ENCODE results near the gene DEFB125. TPM values are rescaled to one million over a fixed set of nuclear protein-coding genes. Genes with fewer than 3 reads are reported as not detected.
"Not testable (repeated sequence)": the region's sequence is repeated elsewhere in the genome, so short reads cannot be mapped to it uniquely, and the experiment has no call there.

Gene DEFB125
- total and polyA plus RNA-seq, 3 donors from 2014 or later, result 0.25 to 0.67 TPM; not detected in 1

DNA sequence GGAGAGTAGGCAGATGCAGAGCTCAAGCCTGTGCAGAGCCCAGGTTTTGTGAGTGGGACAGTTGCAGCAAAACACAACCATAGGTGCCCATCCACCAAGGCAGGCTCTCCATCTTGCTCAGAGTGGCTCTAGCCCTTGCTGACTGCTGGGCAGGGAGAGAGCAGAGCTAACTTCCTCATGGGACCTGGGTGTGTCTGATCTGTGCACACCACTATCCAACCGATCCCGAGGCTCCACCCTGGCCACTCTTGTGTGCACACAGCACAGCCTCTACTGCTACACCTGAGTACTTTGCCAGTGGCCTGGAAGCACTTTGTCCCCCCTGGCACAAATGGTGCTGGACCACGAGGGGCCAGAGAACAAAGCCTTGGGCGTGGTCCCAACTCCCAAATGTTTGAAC, 7.9 kb upstream of the DEFB125 start:
- 69 to 78% methylated on average over 4 of the region's 4 CpGs for WGBS, 2 donors
- Histone ChIP-seq H3K36me3 (ENCODE audit: low read depth, missing control alignments) (no peaks in the 10 kb centered on the region), H3K27ac (no peak overlapping the region), H3K27me3 (no peaks in the 10 kb centered on the region), H3K4me1 (no peaks in the 10 kb centered on the region), H3K4me3 (no peak overlapping the region), H3K9me3 (no peaks in the 10 kb centered on the region)
- intact Hi-C loops (cut with DNase I; ENCODE audit: low total_unique reads), result no loop called here
- DNase-seq, result no peak
- TF ChIP-seq, protein P1, sequence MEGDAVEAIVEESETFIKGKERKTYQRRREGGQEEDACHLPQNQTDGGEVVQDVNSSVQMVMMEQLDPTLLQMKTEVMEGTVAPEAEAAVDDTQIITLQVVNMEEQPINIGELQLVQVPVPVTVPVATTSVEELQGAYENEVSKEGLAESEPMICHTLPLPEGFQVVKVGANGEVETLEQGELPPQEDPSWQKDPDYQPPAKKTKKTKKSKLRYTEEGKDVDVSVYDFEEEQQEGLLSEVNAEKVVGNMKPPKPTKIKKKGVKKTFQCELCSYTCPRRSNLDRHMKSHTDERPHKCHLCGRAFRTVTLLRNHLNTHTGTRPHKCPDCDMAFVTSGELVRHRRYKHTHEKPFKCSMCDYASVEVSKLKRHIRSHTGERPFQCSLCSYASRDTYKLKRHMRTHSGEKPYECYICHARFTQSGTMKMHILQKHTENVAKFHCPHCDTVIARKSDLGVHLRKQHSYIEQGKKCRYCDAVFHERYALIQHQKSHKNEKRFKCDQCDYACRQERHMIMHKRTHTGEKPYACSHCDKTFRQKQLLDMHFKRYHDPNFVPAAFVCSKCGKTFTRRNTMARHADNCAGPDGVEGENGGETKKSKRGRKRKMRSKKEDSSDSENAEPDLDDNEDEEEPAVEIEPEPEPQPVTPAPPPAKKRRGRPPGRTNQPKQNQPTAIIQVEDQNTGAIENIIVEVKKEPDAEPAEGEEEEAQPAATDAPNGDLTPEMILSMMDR (IDR thresholded peaks at IDR 0.05), result no peak
- TF ChIP-seq POLR2A (IDR thresholded peaks at IDR 0.05), result no peak

DNA sequence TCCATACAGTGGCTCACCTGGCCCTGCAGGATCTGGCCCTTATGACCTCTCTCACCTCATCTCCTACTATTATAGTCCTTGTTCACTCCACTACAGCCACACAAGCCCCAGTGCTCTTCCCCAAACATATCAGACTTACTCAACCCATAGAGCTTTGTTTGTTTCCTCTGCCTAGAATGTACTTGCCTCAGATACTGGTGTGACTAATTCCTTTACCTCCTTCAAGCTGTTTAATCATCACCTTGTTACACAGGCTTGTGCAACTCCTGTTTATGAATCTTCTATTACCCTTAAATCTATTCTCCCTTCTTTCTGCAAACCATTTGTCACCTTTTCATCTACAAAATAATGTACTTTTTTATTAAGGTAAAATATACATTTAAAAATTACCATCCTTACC, 3.2 kb downstream of the DEFB125 start:
- intact Hi-C loops (cut with DNase I; ENCODE audit: low total_unique reads), result no loop called here
- H3K27me3 ChIP-seq, result no peaks in the 10 kb centered on the region
- TF ChIP-seq POLR2A (IDR thresholded peaks at IDR 0.05), result no peak
- TF ChIP-seq, protein P1 (IDR thresholded peaks at IDR 0.05), result no peak
- no peak overlapping the region for H3K27ac ChIP-seq
- no peaks in the 10 kb centered on the region for H3K36me3 ChIP-seq (ENCODE audit: low read depth, missing control alignments)
- H3K4me3 ChIP-seq, result no peak overlapping the region
- no peak for DNase-seq
- H3K9me3 ChIP-seq, result no peaks in the 10 kb centered on the region
- no peaks in the 10 kb centered on the region for H3K4me1 ChIP-seq

DNA sequence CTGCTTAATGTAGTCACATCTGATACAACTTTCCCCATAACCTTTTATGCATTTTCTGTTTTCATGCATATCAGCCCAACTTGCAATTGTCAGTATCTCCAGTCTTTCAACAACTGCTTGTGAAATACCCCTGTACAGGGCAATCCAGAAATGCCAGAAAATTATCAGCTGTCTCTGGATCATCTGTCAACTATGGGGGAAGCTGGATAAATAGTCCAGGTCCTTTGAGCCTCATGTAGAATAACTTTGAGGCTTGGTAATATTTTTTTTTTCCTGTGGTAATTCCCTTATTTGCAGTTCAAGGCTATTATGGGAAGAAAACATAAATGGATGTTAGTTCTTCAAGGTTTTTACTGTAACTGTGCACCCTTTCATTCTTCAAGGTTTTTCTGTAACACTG, 6.2 kb downstream of the DEFB125 start:
- Histone ChIP-seq H3K27me3 (no peaks in the 10 kb centered on the region), H3K4me3 (no peak overlapping the region), H3K9me3 (no peaks in the 10 kb centered on the region), H3K36me3 (ENCODE audit: low read depth, missing control alignments) (no peaks in the 10 kb centered on the region), H3K4me1 (no peaks in the 10 kb centered on the region), H3K27ac (no peak overlapping the region)
- intact Hi-C loops (cut with DNase I; ENCODE audit: low total_unique reads), result no loop called here
- TF ChIP-seq, protein P1 (IDR thresholded peaks at IDR 0.05), result no peak
- TF ChIP-seq POLR2A (IDR thresholded peaks at IDR 0.05), result no peak
- DNase-seq, result no peak

DNA sequence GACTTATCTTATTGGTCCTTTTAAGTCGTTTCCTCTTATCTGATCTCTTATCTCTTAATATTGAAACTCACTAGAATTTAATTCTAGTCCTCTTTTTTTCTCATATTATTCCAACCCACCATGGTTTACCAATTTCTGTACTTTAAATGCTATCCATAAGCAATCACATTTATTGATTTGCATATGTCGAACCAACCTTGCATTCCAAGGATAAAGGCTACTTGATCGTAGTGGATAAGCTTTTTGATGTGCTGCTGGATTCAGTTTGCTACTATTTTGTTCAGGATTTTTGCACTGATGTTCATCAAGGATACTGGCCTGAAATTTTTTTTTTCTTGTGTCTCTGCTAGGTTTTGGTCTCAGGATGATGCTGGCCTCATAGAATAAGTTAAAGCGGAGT, 7.7 kb downstream of the DEFB125 start:
- 75 to 81% methylated on average over 4 of the region's 4 CpGs for WGBS, 2 donors
- Histone ChIP-seq H3K27ac (no peak overlapping the region), H3K4me3 (no peak overlapping the region), H3K4me1 (no peaks in the 10 kb centered on the region), H3K36me3 (ENCODE audit: low read depth, missing control alignments) (no peaks in the 10 kb centered on the region), H3K9me3 (no peaks in the 10 kb centered on the region), H3K27me3 (no peaks in the 10 kb centered on the region)
- intact Hi-C loops (cut with DNase I; ENCODE audit: low total_unique reads), result no loop called here
- TF ChIP-seq, protein P1 (IDR thresholded peaks at IDR 0.05), result no peak
- no peak for TF ChIP-seq POLR2A (IDR thresholded peaks at IDR 0.05)
- DNase-seq, result no peak

DNA sequence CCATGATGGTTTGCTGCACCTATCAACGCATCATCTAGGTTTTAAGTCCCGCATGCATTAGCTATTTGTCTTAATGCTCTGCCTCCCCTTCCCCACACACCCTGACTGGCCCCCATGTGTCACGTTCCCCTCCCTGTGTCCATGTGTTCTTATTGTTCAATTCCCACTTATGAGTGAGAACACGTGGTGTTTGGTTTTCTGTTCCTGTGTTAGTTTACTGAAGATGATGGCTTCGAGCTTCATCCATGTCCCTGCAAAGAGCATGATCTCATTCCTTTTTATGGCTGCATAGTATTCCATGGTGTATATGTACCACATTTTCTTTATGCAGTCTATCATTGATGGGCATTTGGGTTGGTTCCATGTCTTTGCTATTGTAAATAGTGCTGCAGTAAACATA, 10.2 kb downstream of the DEFB125 start:
- H3K4me3 ChIP-seq; H3K36me3 ChIP-seq (ENCODE audit: low read depth, missing control alignments); DNase-seq; intact Hi-C loops (cut with DNase I; ENCODE audit: low total_unique reads); H3K9me3 ChIP-seq; H3K27me3 ChIP-seq; H3K27ac ChIP-seq; H3K4me1 ChIP-seq: not testable (repeated sequence)
- WGBS, 2 donors, result 80 to 81% methylated on average over 5 of the region's 5 CpGs

Measured in testis (tissue), 3 donors.